Neutrophil (primary cell): ENCODE measurements around the gene VWA7.

Experiments used
- H3K27ac ChIP-seq: fragments of 200-600 bp; sonication (generic); 2 replicates; pipeline ENCODE4 v1.5.1; 2016; ENCODE audit warnings: mild to moderate bottlenecking, moderate library complexity
- H3K27me3 ChIP-seq: fragments of 200-600 bp; sonication (generic); 2 replicates; pipeline ENCODE4 v1.6.0; 2016; ENCODE audit warnings: mild to moderate bottlenecking
- H3K36me3 ChIP-seq: fragments of 200-600 bp; sonication (generic); 2 replicates; pipeline ENCODE4 v1.5.1; 2017
- H3K4me1 ChIP-seq, 2 experiments: fragments of 200-600 bp in 1 of 2; sonication (generic) in 1 of 2; 1 replicate in 1 of 2; 2 replicates in 1 of 2; pipeline versions ENCODE4 v1.5.1 to v1.6.1; 2013 to 2016; ENCODE audit warnings: low read depth in 1 of 2, low read length in 1 of 2, mild to moderate bottlenecking in 1 of 2, moderate library complexity in 1 of 2; ENCODE audit not compliant: control insufficient read depth in 1 of 2, insufficient read depth in 1 of 2
- H3K4me3 ChIP-seq, 2 experiments: fragments of 200-600 bp in 1 of 2; sonication (generic) in 1 of 2; 1 replicate in 1 of 2; 2 replicates in 1 of 2; pipeline ENCODE4 v1.5.1; 2013 to 2016; ENCODE audit warnings: low read depth in 1 of 2, low read length in 1 of 2, mild to moderate bottlenecking in 1 of 2, moderate library complexity in 1 of 2
- H3K9me3 ChIP-seq: fragments of 200-600 bp; sonication (generic); 2 replicates; pipeline ENCODE4 v1.5.1; 2016
- CTCF ChIP-seq: fragments of 200-600 bp; sonication (generic); IDR thresholded peaks from 2 replicates; pipeline ENCODE4 v1.5.1; 2016; ENCODE audit warnings: antibody characterized with exemption

VWA7 gene

DNA sequence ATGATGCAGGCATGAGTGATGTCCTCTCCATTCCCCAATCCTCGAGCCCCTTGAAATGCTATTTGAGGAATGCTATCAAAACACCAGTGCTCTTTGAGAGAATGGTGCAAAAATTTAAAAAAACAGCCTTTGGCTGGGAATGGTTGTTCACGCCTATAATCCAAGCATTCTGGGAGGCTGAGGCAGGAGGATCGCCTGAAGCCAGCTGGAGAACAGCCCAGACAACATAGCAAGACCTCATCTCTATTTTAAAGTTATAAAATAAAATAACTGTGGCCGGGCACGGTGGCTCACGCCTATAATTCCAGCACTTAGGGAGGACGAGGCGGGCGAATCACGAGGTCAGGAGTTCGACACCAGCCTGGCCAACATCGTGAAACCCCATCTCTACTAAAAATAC, 22.7 kb upstream of the VWA7 start:
- no peak overlapping the region for H3K27ac ChIP-seq
- no peak for TF ChIP-seq CTCF

DNA sequence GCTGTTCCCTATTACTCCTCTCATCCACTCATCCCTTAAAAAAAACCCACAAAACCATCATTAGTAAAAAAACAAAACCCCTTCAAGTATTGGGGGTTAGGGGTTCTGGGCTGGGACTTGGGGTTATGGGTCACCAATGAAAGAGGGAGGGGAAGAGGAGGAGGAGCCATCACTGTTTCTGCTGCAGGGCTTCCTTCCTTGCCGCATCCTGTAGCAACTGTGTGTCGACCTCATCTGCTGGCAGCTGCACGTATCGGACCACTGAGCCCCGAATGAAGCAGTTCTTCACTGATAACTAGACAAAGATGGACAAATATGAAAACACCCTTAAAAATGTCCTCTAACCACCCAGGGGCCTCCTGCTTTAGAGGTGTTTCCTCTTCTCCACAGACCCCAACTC, 20.5 kb upstream of the VWA7 start:
- H3K9me3 ChIP-seq, result no peaks in the 10 kb centered on the region
- no peak for TF ChIP-seq CTCF
- no peaks in the 10 kb centered on the region for H3K36me3 ChIP-seq
- H3K4me1 ChIP-seq, result peaks cover 30 to 31% of the 10 kb centered on the region in 2 experiments
- H3K27ac ChIP-seq, result peak overlapping the region; percentile 99
- no peaks in the 10 kb centered on the region for H3K27me3 ChIP-seq
- no peak overlapping the region for H3K4me3 ChIP-seq

More for the DNA sequence above, 22.7 kb upstream of the VWA7 start:
- Histone ChIP-seq H3K4me3 (no peak overlapping the region), H3K4me1 (peaks cover 25 to 26% of the 10 kb centered on the region in 2 experiments), H3K9me3 (no peaks in the 10 kb centered on the region), H3K36me3 (no peaks in the 10 kb centered on the region), H3K27me3 (no peaks in the 10 kb centered on the region)

DNA sequence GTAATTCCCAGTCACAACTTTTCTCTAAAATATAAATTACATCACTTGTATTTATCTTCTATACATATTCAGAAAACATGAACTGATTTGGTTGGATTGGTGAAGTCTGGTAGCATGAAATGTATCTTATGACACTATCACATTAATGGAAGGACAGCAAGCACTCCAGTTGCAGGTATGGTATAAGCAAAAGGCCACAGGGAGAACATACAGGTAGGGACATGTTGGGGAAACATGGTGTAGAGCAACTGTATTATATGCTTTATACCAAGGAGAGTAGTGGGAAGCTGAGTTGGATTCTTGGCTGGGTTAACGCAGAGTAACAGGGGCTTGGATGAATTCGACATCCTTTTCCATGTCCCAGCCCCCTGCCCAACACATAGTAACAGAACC, 19.9 kb upstream of the VWA7 start:
- TF ChIP-seq CTCF, result no peak
- Histone ChIP-seq H3K36me3 (no peaks in the 10 kb centered on the region), H3K4me3 (no peak overlapping the region), H3K27ac (peak overlapping the region; percentile 99), H3K4me1 (peaks cover 30 to 31% of the 10 kb centered on the region in 2 experiments), H3K9me3 (no peaks in the 10 kb centered on the region), H3K27me3 (no peaks in the 10 kb centered on the region)

DNA sequence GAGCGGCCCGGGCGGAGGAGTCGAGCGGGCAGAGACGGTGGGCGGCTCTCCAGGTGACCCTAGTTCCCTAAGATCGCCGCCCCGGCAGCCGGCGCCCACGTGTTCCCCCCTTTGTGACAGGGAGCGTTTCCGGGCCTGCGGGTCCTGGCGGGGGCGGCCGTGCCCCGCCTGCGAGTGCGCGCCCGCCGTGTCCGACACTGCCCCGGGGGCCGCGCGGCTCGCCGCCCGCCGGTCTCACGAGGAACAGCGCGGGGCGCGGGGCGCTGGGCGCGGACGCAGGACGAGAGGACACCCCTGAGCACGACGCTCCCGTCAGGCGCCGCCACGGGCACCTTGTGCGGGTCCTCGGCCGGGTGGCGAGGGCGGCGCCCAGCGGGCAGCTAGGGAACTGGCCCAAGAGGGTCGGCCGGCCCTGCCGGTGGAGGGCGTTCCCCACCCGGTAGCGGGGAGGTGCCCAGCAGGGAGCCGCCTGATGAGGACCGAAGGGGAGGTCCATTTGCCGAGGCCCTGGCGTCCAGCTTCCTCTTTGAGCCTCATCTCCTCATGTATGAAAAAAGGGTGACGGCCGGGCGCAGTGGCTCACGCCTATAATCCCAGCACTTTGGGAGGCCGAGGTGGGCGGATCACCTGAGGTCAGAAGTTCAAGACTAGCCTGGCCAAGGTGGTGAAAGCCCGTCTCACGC, 18.6 kb upstream of the VWA7 start, which contains the start of gene VARS1:
Gene VARS1 (minus strand): TSS at position 137 of the 683 bp plus-strand sequence. CDS start 535 bp downstream, outside the sequence.
- peak within 1 kb of the TSS; percentile 87 to 90 for H3K4me3 ChIP-seq
- H3K4me1 ChIP-seq, result peaks cover 30 to 31% of the 10 kb centered on the region in 2 experiments
- H3K27ac ChIP-seq, result peak within 1 kb of the TSS; percentile 99
- TF ChIP-seq CTCF, result peak; percentile 99
- H3K9me3 ChIP-seq, result no peaks in the 10 kb centered on the region
- no peaks in the 10 kb centered on the region for H3K36me3 ChIP-seq
- H3K27me3 ChIP-seq, result no peaks in the 10 kb centered on the region

- Histone ChIP-seq H3K36me3 (no peaks in the 10 kb centered on the region), H3K9me3 (no peaks in the 10 kb centered on the region), H3K27me3 (no peaks in the 10 kb centered on the region), H3K27ac (peak overlapping the region; percentile 99), H3K4me3 (peak overlapping the region; percentile 87 to 90), H3K4me1 (peaks cover 30 to 31% of the 10 kb centered on the region in 2 experiments)
- TF ChIP-seq CTCF, result no peak
Measured at GRCh38 chr6:31794866-31795615, 17.9 kb upstream of the VWA7 start.
